Stimulated activated CD8-positive, alpha-beta memory T cell treated with anti-CD3 and anti-CD28 coated beads, Interleukin-15, amount 100 ng/mL, for 24 hours (primary cell): ENCODE data around the gene GORASP1.
A peak's percentile ranks its signal among the peaks of the same experiment; 100 is the strongest.

Experiments
- DNase-seq: peaks from one replicate; pipeline ENCODE4 v3.0.0-alpha.2; 2020; ENCODE audit warnings: low read depth

Gene GORASP1

DNA sequence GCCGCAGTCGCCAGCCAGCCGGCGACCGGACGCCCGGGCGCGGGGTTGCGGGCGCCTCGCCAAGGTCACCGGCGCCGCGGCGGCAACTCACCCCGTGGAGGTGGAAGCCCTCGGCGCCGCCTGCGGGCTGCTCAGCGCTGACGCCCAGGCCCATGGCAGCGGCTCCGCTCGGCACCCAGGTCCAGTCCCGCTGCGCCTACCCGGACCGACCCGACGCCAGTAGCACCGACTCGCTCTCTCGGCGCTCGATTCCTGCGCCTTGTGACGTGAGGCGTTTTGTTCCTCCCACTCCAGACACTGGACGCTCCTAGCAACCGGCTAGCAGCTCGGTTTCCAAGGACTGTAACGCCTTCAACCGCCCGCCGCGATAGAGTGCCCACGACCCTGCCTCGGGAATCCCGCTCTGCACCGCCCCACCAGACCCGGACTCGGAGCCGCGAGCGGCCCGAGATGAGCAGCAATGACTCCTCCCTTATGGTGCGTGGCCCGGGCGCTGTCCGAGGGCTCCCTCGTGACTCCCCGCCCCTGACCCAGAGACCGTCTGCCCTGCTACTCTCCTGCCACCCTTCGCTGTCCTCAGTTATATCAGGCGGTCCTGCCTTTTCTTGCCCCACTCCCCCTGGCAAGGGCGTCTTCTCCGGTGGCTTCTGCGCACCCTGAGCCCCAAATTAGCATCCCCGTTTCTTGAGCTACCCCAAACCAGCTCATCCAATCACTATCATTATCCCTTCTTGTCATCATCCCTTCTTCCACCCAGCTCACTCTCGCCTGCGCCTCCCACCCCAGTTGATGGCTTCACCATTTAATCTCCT, at the start of gene GORASP1, which contains the start of gene TTC21A:
Gene GORASP1 (minus strand): TSS at position 240 of the 812 bp plus-strand sequence. CDS start 86 bp downstream, at position 154.
Gene TTC21A (plus strand): TSS at position 293 of the 812 bp plus-strand sequence. CDS start 158 bp downstream, at position 451.
- DNase-seq = peak; percentile 23

DNA sequence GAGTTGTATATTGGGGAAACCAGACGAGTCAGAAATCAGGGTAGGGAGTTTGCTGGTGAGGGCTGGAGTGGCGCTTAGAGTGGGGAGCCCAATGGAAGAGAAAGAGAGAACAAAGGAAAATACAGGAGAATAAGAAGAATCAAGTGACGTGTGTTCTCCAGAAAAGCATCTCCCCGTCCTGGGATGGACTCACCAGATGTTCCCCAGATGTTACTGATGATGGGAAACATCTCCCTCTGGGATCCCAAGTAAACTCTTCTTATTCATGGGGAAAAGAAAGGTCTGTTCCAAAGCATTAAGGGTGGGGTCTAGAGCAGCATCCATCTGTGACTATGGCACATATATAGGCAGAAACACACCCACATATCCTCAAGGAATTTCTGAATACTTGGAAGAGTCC, 49.0 kb upstream of the GORASP1 start:
- DNase-seq = no peak

DNA sequence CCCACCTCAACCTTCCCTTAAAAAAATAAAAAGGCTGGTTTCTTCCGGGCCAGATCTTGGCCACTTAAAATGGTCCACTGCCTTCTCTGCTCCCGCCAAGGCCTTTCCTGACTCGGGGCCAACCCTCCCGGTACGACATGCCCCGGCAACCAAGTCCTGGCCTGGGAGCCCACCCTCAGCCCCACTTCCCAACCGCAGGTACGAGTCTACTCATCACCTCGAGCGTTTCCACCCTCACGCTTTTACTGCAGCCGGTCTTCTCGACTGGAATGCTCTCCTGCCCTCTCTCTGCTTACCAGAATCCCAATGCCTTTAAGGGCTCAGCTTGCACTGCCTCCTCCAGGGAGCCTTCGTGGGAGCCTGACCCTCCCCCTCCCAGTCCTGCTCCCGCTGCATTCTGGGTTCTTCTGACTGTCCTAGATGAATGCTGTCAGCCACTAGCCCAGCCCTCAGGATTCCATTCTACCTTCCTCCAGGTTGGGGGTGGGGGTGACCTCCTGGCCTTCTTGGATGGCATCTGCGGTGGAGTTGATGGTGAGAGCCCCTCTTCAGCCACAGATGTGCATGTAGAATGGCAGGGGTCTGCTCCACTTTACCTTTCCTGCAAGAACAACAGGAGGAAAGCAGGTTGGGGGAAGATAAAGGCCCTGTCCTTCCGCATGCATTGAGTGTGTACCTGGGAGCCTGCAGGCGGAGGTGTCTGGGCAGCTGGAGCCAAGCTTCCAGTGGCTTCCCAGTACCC, 47.0 kb upstream of the GORASP1 start:
- no peak for DNase-seq

DNA sequence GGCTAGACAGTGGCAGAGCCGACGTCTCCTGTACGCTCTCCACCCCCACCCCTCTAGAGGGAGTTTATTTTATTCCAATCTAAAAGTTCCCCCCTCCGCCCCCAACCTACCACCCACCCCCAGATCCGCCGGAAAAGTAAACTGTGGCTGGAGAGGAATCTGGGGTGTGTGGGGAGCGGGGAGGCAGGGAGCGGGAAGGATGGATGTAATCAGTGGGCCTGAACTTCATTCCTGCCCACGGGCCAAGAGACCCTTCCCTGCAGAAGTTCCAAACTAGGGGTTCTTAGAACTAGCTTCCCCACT, 46.5 kb upstream of the GORASP1 start:
- DNase-seq = no peak

DNA sequence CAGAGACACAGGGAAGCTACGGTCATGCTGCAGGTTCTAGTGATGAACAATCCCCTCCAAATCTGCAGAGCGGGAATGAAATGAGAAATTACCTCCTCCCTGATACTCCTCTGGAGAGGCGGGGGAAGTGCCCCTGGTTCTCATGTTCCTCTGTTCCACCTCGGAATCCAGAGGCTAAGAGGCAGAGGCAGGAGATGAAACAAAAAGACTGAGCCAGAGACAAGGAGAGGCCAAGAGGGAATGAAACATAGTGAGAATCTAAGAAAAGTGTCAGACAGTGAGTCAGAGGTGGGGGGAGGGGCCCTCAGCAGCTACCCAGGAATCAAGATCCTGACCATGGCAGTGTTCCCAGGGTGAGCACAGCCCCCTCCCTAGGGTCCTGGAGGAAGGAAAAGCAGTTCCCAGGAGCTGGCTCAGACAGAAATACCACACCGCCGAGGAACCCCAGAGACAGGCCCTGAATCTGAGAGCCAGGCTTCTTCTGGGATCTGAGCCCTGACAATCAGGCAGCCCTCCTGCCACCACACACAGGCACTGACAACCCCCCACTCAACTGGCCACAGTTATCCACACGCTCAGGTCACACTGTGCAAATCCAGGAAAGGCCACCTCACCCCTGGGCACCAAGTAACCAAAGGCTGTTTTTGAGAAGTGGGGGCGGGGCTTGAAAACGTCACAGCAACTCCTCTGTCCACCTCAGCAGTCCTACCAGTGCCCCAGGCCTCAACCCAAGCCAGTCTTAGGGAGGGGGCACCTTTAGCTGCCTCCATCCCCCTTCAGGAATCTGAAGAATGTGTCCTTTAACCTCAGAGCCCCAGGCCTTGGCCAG, 43.6 kb upstream of the GORASP1 start:
- no peak for DNase-seq

DNA sequence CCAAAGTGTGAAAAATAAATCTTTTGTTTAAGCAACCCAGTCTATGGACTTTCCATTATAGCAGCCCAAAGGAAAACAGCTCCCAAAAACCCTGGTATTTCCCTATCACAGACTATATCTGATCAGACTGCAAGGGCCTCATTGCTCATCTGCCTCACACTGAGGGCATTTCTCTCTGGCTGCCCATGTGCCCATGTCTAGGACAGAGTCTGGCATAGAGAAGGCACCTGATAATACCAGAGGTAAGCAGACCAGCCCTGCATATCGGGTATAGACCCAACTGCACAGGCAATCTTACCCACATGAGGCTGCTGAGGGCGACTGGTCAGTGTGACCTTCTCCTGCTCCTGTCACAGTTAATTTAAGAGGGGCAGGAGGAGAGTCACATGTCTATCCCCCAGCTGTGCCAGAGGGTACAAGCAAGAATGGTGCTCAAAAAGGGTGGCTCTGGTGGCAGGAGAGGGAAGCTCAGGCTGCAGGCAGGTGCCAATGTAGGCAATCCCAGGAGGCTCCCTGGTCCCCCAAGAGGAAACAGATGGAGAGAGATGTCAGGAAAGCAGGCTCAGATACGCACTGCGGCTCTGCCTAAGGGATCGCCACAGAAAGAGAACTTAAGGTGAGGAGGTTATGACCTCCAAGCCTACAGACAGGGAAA, 42.8 kb upstream of the GORASP1 start:
- DNase-seq = no peak

DNA sequence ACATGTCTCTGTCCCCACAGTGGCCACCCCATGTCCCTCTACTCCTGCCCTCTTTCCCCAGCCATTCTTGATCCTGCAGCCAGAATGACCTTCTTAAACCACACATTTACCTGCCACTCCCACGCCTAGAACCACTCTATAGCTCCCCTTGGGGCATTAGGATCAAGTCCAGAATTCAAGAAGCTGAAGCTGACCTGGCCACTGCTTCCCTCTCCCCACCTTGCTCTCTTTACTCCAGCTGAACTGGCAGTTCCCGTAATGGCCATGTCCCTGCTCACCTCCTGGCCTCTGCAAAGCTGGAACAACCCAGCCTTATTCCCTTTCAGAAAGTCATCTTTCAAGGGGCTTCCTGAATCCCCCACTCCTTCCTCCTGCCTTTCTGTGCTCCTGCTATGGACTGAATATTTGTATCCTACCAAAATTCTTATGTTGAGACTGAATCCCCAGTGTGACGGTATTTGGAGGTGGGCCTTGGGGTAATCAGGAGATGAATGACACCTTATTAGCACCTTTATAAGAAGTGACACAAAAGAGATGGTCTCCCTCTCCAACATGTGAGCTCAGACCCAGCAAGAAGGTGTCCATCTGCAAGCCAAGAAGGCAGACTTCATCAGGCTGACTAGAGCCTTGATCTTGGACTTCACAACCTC, 42.2 kb upstream of the GORASP1 start:
- no peak for DNase-seq

DNA sequence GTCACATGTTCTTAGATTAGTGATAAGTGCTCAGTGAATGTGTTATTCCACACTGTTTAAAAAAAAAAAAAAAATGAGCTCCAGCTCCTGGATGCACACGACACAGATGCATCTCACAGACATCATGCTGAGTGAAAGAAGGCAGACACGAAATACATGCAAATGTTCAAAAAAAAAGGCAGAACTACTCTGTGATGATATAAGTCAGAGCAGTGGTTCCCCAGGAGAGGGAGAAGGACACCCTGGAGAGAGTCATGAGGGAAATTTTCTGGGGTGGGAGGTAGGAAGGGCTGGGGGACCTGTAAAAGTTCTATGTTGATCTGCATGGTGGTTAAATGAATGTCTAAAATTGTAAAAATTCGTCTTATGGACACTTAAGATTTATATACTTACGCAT, 41.6 kb upstream of the GORASP1 start:
- DNase-seq = no peak

DNA sequence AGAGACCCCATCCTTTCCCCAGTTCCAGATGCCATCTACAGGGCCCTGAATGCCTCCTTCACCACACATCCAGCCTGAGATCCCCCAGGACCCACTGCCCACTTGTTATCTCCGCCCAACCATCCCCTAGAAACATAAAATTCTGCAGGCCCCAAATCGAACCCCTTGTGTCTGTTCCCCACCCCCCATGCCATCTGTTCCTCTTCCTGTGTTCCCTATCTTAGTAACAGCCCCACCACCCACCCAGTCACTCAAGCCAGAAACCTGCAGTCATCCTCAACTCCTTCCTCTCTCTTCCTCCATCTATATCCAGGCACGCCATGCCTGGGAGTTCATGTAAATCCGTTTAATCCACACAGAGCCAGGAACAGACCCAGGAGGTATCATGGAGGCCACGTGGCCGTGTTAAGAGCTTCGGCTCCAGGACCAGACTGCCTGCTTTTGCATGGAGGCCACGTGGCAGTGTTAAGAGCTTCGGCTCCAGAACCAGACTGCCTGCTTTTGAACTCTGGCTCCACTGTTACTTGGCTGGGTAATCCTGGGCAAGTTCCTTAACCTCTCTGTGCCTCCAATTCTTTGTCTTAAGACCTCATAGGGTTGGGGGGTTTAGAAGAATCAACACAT, 41.1 kb upstream of the GORASP1 start:
- no peak for DNase-seq

DNA sequence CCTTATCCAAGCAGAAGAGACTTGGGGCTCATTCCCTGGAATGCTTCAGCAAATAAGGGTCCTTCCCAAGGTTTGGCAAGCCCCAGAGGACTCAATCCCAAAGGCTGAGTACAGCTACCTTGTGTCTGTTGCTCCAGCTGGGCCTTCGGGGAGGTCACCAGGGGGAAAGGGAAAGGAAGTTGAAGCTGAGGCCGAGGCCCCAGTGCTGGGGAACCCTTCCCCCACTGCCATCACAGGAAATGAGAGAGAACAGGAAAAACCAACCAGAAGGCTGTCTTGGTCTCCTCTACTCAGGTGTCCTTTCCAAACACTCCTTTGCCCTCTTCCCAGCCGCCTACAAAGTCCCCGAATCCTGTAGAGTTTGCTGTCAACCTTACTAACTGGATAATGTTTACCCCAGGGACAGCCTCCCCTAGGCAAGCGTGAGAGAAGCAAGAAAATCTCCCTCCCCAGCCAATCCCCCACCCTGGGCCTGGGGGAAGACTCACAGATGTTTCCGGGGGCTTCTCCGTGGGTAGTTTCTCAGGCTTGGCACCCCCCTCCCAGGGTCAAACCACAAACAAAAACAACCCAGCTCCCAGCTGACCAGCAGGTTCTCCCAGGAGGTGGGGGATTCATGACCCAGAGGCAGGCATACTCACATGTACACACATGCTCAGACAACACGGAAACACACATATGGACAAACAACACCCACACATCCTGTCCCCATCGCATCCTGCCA, 40.4 kb upstream of the GORASP1 start:
- DNase-seq = no peak

DNA sequence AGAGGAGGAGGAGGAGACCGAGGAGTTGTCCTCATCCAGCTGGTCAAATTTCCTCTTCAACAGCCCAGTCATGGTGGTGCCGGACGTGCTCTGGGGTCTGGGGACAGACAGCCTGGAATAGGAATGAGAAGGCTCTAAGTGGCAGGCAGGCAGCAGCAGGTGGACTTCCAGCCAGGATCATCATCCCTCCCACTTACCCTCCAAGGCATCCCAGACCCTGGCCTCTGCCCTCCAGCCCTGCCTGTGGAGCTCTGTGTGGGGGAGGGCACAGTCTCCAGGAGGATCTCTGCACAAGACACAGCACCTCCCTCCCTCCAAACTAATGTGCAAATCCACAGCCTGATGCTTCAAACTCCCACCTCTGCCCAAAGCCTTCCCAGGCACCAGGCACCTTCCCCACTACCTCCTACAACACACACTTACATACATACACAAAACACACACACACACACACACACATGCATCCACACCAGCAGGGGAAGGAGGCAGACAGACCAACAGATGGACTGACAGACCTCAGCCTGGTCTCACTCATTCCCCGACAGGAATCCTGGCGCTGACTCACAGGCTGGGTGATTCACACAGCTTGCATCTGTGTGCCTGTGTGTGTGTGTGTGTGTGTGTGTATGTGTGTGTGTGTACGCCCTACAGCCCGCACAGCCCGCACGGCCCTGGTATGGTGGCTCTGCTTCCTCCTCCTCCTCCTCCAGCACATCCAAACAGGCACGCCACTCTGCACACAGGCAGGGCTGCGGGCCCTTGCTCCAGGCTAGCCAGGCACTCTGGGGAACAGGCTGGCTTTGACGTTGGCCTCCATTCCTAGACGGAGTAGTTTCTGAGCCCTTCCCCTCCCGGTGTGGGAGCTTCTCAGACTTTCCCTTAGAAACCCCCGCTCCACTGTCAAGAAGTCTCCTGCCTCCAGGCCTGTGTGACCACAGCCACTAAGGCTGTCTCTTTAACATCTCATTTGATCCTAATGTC, 39.5 kb upstream of the GORASP1 start:
- peak; percentile 40 for DNase-seq

DNA sequence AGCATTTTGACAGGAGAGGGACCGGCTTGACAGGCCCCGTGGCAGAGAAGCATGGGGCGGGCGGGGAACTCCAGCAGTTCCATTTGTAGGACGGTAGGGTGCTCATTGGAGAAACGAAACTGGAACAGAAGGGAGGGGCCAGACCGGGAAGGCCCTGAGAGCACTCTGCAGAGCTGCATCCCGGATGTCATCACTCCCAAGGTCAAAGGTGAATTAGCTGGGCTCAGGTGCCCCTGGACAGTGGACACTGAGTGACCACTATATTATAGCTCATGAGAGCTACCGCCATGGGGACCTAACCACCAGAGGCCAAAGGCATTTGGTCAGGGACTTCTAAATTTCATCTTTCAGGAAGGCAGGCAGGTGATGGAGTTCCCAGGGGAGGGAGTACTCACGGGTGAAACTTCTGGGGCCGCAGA, 38.7 kb upstream of the GORASP1 start:
- DNase-seq = no peak

DNA sequence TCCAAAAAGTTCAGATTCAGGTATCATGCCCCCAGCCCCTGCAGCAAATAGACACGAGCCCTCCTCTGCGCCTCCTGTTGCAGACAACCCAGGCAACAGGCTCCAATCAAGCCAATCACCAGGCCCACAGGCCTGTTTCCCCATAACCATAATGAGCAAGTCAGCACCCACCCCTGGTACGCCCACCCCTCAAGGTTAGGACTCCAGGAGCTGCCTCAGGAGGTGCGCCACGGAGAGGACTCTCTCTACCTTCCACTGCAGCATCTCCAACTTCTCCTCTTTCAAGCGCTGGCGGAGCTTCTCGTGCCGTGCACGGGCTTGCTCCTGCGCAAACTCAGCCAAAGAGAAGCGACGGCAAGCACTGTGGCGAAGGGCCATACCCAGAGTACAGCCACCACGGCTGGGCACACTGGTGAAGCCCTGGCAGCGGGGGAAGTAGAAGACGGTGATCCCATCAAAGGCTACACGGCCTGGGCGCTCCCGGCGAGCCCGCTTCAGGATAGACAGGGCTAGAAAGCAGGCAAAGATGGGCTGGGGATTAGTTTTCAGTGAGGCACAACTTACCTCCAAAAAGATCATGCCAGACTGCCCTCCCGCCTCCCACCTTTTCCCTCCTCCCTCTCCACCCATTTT, 37.4 kb upstream of the GORASP1 start:
- DNase-seq = no peak

DNA sequence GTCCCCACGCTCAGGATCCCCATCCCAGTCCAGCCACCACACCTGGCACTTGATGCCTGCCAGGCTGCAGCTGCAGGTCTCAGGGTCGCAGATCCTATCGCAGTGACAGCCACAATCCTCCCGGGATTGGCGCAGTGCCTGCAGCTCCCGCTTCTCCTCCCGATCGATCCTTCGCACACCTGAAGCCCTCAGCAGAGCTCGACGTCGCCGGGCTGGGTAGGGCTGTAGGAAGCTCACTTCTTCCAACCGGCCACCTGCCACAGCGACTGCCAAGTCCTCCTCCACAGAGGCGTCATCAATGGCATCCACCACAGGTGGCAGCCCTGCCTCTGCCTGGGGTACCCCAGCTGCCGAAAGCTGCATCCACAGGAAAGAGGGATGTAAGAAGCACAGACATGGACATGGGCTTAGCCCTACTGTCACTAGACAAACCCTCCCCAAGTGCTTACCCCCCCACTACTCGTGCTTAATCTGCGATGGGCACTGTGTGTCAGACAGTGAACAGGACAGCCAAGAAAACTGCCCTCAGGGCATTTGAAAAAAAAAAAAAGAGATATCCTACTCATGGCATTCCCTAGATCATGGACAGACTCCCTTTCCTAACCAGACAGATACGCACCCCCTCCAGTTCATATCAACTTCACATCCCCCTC, 36.8 kb upstream of the GORASP1 start:
- DNase-seq = no peak

DNA sequence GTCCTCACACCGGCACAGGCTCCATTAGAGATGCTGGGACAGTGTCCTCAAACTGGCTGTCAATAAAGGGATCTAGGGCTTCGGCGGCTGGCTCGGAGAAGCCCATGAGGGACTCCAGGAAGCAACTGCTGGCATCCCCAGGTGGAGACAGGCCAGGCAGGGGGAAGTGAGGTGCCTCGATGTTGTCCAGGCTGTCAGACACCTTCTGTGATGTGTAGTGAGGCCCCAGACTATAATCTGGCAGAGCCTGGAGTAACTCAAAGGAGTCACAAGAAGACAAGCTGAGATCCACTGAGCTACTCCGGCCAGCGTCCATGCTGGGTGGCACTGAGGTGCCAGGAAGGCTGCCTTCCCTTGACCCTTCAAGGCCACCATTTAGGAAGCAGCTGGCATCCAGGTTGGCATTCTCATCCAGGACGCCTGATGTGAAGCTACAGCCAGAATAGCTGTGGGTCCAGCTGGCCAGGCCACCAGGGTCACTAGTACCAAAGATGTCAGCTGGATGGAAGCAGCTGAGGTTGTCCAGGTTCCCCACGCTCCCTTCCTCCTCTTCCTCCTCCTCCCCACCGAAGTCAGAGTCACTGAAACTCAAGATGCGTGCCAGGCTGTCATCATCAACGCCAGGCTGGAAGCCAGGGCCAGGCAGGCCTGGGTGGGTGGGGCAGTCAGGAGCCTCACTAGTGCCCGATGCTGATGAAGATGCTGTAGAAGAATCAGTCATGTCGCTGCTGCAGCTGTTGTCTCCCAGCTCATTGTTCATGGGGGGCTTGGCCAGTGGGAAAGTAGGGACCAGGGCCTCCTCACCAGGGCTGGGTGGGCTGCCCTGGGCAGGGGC, 35.8 kb upstream of the GORASP1 start:
- no peak for DNase-seq

DNA sequence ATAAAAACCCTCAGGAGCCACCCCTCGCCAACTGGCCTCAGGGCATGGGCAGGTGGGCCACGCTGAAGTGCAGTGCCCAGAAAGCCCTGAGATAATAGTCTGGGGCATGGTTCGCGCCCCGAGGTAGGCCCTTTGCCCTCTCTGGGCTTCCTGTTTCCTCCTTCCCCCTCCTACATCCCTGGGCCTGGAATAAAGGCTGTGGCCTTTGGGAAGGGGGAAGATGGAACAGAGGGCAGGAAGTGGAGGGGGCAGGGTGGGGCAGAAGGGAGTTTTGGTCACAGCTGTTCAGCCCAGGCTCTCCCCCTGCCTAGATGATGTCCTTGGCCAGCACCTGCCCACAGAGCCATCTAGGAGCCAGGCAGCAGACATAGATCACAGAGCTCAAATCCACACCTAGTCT, 34.6 kb upstream of the GORASP1 start:
- no peak for DNase-seq
